ENCODE measurements around the gene MED10.

The MED10 gene

GRCh38 chr5:6342689-6343315 lies 35.5 kb downstream of the MED10 start:
- Histone ChIP-seq H3K4me3 (no peak overlapping the region), H3K36me3 (ENCODE audit: insufficient read depth, low read length) (no peaks in the 10 kb centered on the region), H3K9me3 (ENCODE audit: low read depth, low read length) (no peaks in the 10 kb centered on the region), H3K9ac (ENCODE audit: insufficient read length) (no peak overlapping the region), H3K27ac (no peak overlapping the region)
- DNase-seq (ENCODE audit: low read depth, low spot score): no peak
- TF ChIP-seq EZH2 (IDR thresholded peaks at IDR 0.05) (no peak), POLR2AphosphoS5 (IDR thresholded peaks at IDR 0.05; ENCODE audit: borderline replicate concordance, low read depth, low read length) (no peak), FOXP2 (optimal IDR thresholded peaks at IDR 0.05; ENCODE audit: control extremely low read depth, extremely low read length, insufficient read depth) (no peak)

- TF ChIP-seq POLR2AphosphoS5 (IDR thresholded peaks at IDR 0.05; ENCODE audit: borderline replicate concordance, low read depth, low read length): no peak
- no peak for TF ChIP-seq EZH2 (IDR thresholded peaks at IDR 0.05)
- no peak for TF ChIP-seq FOXP2 (optimal IDR thresholded peaks at IDR 0.05; ENCODE audit: control extremely low read depth, extremely low read length, insufficient read depth)
- no peak for DNase-seq (ENCODE audit: low read depth, low spot score)
- Histone ChIP-seq H3K9me3 (ENCODE audit: low read depth, low read length) (no peaks in the 10 kb centered on the region), H3K9ac (ENCODE audit: insufficient read length) (no peak overlapping the region), H3K27ac (no peak overlapping the region), H3K4me3 (no peak overlapping the region), H3K36me3 (ENCODE audit: insufficient read depth, low read length) (no peaks in the 10 kb centered on the region)
Measured at GRCh38 chr5:6340100-6340499, 38.2 kb downstream of the MED10 start.

- no peak for TF ChIP-seq POLR2AphosphoS5 (IDR thresholded peaks at IDR 0.05; ENCODE audit: borderline replicate concordance, low read depth, low read length)
- no peak for TF ChIP-seq FOXP2 (optimal IDR thresholded peaks at IDR 0.05; ENCODE audit: control extremely low read depth, extremely low read length, insufficient read depth)
- no peak for TF ChIP-seq EZH2 (IDR thresholded peaks at IDR 0.05)
- H3K27ac ChIP-seq: no peak overlapping the region
- no peak for DNase-seq (ENCODE audit: low read depth, low spot score)
Measured at GRCh38 chr5:6338871-6339270, 39.5 kb downstream of the MED10 start.

GRCh38 chr5:6338135-6338534 lies 40.2 kb downstream of the MED10 start:
- H3K9me3 ChIP-seq (ENCODE audit: low read depth, low read length): no peaks in the 10 kb centered on the region
- no peak overlapping the region for H3K4me3 ChIP-seq
- no peaks in the 10 kb centered on the region for H3K36me3 ChIP-seq (ENCODE audit: insufficient read depth, low read length)
- DNase-seq (ENCODE audit: low read depth, low spot score): no peak
- H3K27ac ChIP-seq: no peak overlapping the region
- no peak overlapping the region for H3K9ac ChIP-seq (ENCODE audit: insufficient read length)
- no peak for TF ChIP-seq POLR2AphosphoS5 (IDR thresholded peaks at IDR 0.05; ENCODE audit: borderline replicate concordance, low read depth, low read length)
- no peak for TF ChIP-seq EZH2 (IDR thresholded peaks at IDR 0.05)
- TF ChIP-seq FOXP2 (optimal IDR thresholded peaks at IDR 0.05; ENCODE audit: control extremely low read depth, extremely low read length, insufficient read depth): no peak

More at GRCh38 chr5:6338871-6339270, 39.5 kb downstream of the MED10 start:
- H3K9ac ChIP-seq (ENCODE audit: insufficient read length): no peak overlapping the region
- no peak overlapping the region for H3K4me3 ChIP-seq
- H3K36me3 ChIP-seq (ENCODE audit: insufficient read depth, low read length): no peaks in the 10 kb centered on the region
- no peaks in the 10 kb centered on the region for H3K9me3 ChIP-seq (ENCODE audit: low read depth, low read length)

GRCh38 chr5:6333182-6333905 lies 45.0 kb downstream of the MED10 start:
- DNase-seq (ENCODE audit: low read depth, low spot score): no peak
- no peak overlapping the region for H3K4me3 ChIP-seq
- H3K36me3 ChIP-seq (ENCODE audit: insufficient read depth, low read length): no peaks in the 10 kb centered on the region
- H3K9ac ChIP-seq (ENCODE audit: insufficient read length): no peak overlapping the region
- H3K27ac ChIP-seq: no peak overlapping the region
- no peaks in the 10 kb centered on the region for H3K9me3 ChIP-seq (ENCODE audit: low read depth, low read length)
- TF ChIP-seq POLR2AphosphoS5 (IDR thresholded peaks at IDR 0.05; ENCODE audit: borderline replicate concordance, low read depth, low read length) (no peak), EZH2 (IDR thresholded peaks at IDR 0.05) (no peak), FOXP2 (optimal IDR thresholded peaks at IDR 0.05; ENCODE audit: control extremely low read depth, extremely low read length, insufficient read depth) (no peak)

- Histone ChIP-seq H3K9me3 (ENCODE audit: low read depth, low read length) (no peaks in the 10 kb centered on the region), H3K9ac (ENCODE audit: insufficient read length) (no peak overlapping the region), H3K4me3 (no peak overlapping the region), H3K27ac (no peak overlapping the region), H3K36me3 (ENCODE audit: insufficient read depth, low read length) (no peaks in the 10 kb centered on the region)
- peak; percentile 6 for DNase-seq (ENCODE audit: low read depth, low spot score)
- TF ChIP-seq FOXP2 (optimal IDR thresholded peaks at IDR 0.05; ENCODE audit: control extremely low read depth, extremely low read length, insufficient read depth): no peak
- TF ChIP-seq EZH2 (IDR thresholded peaks at IDR 0.05): no peak
- TF ChIP-seq POLR2AphosphoS5 (IDR thresholded peaks at IDR 0.05; ENCODE audit: borderline replicate concordance, low read depth, low read length): no peak
Measured at GRCh38 chr5:6328173-6328572, 50.2 kb downstream of the MED10 start.

GRCh38 chr5:6326776-6327175 lies 51.6 kb downstream of the MED10 start:
- no peaks in the 10 kb centered on the region for H3K36me3 ChIP-seq (ENCODE audit: insufficient read depth, low read length)
- no peak overlapping the region for H3K27ac ChIP-seq
- H3K9me3 ChIP-seq (ENCODE audit: low read depth, low read length): no peaks in the 10 kb centered on the region
- DNase-seq (ENCODE audit: low read depth, low spot score): no peak
- TF ChIP-seq FOXP2 (optimal IDR thresholded peaks at IDR 0.05; ENCODE audit: control extremely low read depth, extremely low read length, insufficient read depth) (no peak), EZH2 (IDR thresholded peaks at IDR 0.05) (no peak), POLR2AphosphoS5 (IDR thresholded peaks at IDR 0.05; ENCODE audit: borderline replicate concordance, low read depth, low read length) (no peak)
- H3K4me3 ChIP-seq: no peak overlapping the region
- no peak overlapping the region for H3K9ac ChIP-seq (ENCODE audit: insufficient read length)

GRCh38 chr5:6322163-6322713 lies 56.1 kb downstream of the MED10 start:
- Histone ChIP-seq H3K27ac (no peak overlapping the region), H3K4me3 (no peak overlapping the region), H3K9me3 (ENCODE audit: low read depth, low read length) (no peaks in the 10 kb centered on the region), H3K36me3 (ENCODE audit: insufficient read depth, low read length) (no peaks in the 10 kb centered on the region), H3K9ac (ENCODE audit: insufficient read length) (no peak overlapping the region)
- TF ChIP-seq FOXP2 (optimal IDR thresholded peaks at IDR 0.05; ENCODE audit: control extremely low read depth, extremely low read length, insufficient read depth) (no peak), EZH2 (IDR thresholded peaks at IDR 0.05) (no peak), POLR2AphosphoS5 (IDR thresholded peaks at IDR 0.05; ENCODE audit: borderline replicate concordance, low read depth, low read length) (no peak)
- no peak for DNase-seq (ENCODE audit: low read depth, low spot score)

Measured in SK-N-MC (cell line).